Vein endothelial cell (primary cell): ENCODE data around the gene PAX2. TPM values are rescaled to one million over a fixed set of nuclear protein-coding genes. Genes with fewer than 3 reads are reported as not detected.

Source experiments
- total RNA-seq: library from RNA; depleted of rRNA; stranded (reverse); fragments of >200 nt; gene quantifications from 2 replicates; pipeline ENCODE4 v1.2.3, GENCODE V29; 2012

The PAX2 gene
- not detected in 2 replicates for total RNA-seq

DNA sequence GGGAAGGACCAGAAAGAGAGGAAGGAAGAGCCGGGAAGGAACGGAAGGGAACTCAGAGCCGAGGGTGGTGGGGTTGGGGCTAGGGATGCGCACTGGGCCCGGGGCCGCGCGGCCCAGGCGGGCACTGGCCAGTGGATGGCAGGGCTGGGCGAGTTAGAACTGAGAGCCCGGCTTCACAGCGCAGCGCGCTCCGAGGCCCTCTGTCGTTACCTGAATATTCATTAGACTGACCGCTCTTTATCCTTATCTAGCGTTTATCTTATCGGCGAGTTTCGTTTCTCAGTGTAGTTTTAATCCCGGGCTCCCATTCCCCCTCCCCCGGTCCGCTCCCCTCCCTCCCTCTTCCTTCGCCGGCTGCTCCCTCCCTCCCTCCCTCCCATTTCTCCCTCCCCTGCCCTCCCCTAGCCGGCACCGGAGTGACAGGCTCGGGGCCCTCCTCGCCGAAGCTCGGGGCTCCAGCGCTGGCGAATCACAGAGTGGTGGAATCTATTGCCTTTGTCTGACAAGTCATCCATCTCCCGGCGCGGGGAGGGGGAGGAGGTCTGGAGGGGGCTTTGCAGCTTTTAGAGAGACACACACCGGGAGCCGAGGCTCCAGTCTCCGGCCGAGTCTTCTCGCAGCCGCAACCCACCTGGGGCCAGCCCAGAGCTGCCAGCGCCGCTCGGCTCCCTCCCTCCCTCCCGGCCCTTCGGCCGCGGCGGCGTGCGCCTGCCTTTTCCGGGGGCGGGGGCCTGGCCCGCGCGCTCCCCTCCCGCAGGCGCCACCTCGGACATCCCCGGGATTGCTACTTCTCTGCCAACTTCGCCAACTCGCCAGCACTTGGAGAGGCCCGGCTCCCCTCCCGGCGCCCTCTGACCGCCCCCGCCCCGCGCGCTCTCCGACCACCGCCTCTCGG is at the start of gene PAX2:
Gene PAX2, plus strand, starts transcription at position 596 of the 895 bp plus-strand sequence. CDS start 679 bp downstream, outside the sequence.

Other genes with a start within 250 kb of the PAX2 start
- 3.8 and 5.2 TPM in 2 replicates for gene SEC31B, start 225.7 kb upstream of the PAX2 start, total RNA-seq
- 121 and 148 TPM in 2 replicates for gene NDUFB8, start 215.7 kb upstream of the PAX2 start, total RNA-seq
- gene HIF1AN, start 209.6 kb upstream of the PAX2 start, total RNA-seq: 8.8 and 9.7 TPM in 2 replicates
- 24.2 and 31.4 TPM in 2 replicates for gene SLF2, start 167.4 kb downstream of the PAX2 start, total RNA-seq
- 1.9 and 2.9 TPM in 2 replicates for gene SEMA4G, start 223.9 kb downstream of the PAX2 start, total RNA-seq
- gene MRPL43, start 241.9 kb downstream of the PAX2 start, total RNA-seq: 51.0 and 52.3 TPM in 2 replicates
- 5.3 and 5.6 TPM in 2 replicates for gene TWNK, start 242.0 kb downstream of the PAX2 start, total RNA-seq